GM23248 (cell line): Measurements from ENCODE around the gene PARD3B.

ENCODE experiments used
- EZH2 ChIP-seq: fragments of 200-600 bp; sonication (generic); IDR thresholded peaks from 2 replicates; pipeline ENCODE4 v1.6.1; 2018; ENCODE audit warnings: antibody characterized with exemption, mild to moderate bottlenecking; ENCODE audit not compliant: insufficient read depth, poor library complexity, severe bottlenecking
- EZH2phosphoT487 ChIP-seq: fragments of 200-600 bp; sonication (generic); IDR thresholded peaks from 2 replicates; pipeline ENCODE4 v1.6.1; 2018; ENCODE audit warnings: antibody characterized with exemption, moderate library complexity, mild to moderate bottlenecking, low read depth; ENCODE audit not compliant: insufficient read depth

DNA sequence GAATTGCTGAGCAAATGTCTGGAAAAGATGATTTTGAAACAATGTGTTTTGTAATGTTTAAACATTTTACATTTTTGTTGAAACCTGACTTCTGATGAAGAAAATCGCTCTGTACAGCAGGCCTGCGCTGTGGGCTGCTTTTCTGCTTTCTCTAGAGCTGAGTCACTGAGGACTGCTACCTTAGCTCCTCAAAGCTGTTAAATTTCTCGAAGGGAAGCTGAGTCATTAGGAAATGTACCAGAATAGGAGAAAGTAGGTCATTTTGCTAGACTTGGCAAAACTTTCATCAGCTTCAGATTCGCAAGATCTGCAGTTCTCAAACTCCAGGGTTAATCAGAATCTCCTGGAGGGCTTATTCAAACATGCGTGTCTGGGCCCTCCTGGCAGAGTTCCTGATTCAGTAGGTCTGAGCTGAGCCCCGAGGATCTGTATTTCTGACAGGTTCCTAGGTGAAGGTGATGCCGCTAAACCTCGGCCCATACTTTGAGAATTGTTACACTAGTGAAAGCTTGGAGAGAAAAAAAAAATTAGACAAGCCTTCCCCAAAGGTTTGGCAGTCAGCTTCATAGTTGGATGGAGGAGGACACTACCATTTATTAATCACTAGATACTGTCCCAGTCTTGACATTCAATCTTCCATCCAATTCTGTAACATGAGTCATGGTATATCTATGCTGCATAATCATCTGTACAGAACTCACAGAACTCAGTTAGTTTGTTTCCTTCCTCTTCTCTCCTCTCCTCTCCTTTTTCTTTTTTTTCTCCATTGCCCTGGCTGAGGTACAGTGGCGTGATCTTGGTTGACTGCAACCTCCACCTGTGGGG, 297.6 kb downstream of the PARD3B start:
- TF ChIP-seq EZH2, result no peak
- no peak for TF ChIP-seq EZH2phosphoT487
